GM21528 (cell line): ENCODE results near the gene CNOT10.
"Not testable (repeated sequence)": the region's sequence is repeated elsewhere in the genome, so short reads cannot be mapped to it uniquely, and the experiment has no call there.

ENCODE experiments used
- ATAC-seq: cut with Tn5 transposase; IDR thresholded peaks from one replicate; pipeline ENCODE4 v1.9.1; 2021; ENCODE audit warnings: mild to moderate bottlenecking, moderate library complexity; ENCODE audit not compliant: unreplicated experiment, low FRiP score

The CNOT10 gene

GRCh38 chr3:32684800-32685542 is at the start of gene CNOT10:
Gene CNOT10 (plus strand): TSS chr3:32685188. CDS start chr3:32685461, 273 bp downstream.
- ATAC-seq: peak; percentile 99

- no peak for ATAC-seq
Observed at GRCh38 chr3:32640939-32641338, 44.0 kb upstream of the CNOT10 start.

- ATAC-seq: no peak
Observed at GRCh38 chr3:32641356-32641755, 43.6 kb upstream of the CNOT10 start.

- no peak for ATAC-seq
Observed at GRCh38 chr3:32643354-32643753, 41.6 kb upstream of the CNOT10 start.

GRCh38 chr3:32643816-32644215 is 41.2 kb upstream of the CNOT10 start:
- no peak for ATAC-seq

- no peak for ATAC-seq
Observed at GRCh38 chr3:32644380-32644779, 40.6 kb upstream of the CNOT10 start.

- ATAC-seq: no peak
Observed at GRCh38 chr3:32646761-32647160, 38.2 kb upstream of the CNOT10 start.

GRCh38 chr3:32652337-32653100 is 32.5 kb upstream of the CNOT10 start:
- ATAC-seq: not testable (repeated sequence)

- ATAC-seq: no peak
Observed at GRCh38 chr3:32655167-32655566, 29.8 kb upstream of the CNOT10 start.

GRCh38 chr3:32660634-32661033 is 24.4 kb upstream of the CNOT10 start:
- ATAC-seq: no peak

- no peak for ATAC-seq
Observed at GRCh38 chr3:32662647-32663046, 22.3 kb upstream of the CNOT10 start.

GRCh38 chr3:32664630-32665075 is 20.3 kb upstream of the CNOT10 start:
- not testable (repeated sequence) for ATAC-seq

- ATAC-seq: no peak
Observed at GRCh38 chr3:32667072-32667582, 17.9 kb upstream of the CNOT10 start.

- ATAC-seq: not testable (repeated sequence)
Observed at GRCh38 chr3:32669226-32669625, 15.8 kb upstream of the CNOT10 start.

- ATAC-seq: not testable (repeated sequence)
Observed at GRCh38 chr3:32673730-32674129, 11.3 kb upstream of the CNOT10 start.

GRCh38 chr3:32675164-32675563 is 9.8 kb upstream of the CNOT10 start:
- no peak for ATAC-seq

- ATAC-seq: no peak
Observed at GRCh38 chr3:32675650-32676049, 9.3 kb upstream of the CNOT10 start.

GRCh38 chr3:32681811-32682210 is 3.2 kb upstream of the CNOT10 start:
- ATAC-seq: no peak

GRCh38 chr3:32684029-32684799 is 774 bp upstream of the CNOT10 start:
- no peak for ATAC-seq

GRCh38 chr3:32685543-32686185 is 676 bp downstream of the CNOT10 start:
- ATAC-seq: peak; percentile 3
